Panc1 (cell line): Measurements from ENCODE around the gene BICDL2.

ENCODE experiments used
- CTCF ChIP-seq: fragments of 450-650 bp; IDR thresholded peaks from 2 replicates; pipeline ENCODE4 v1.5.1; 2017; ENCODE audit warnings: mild to moderate bottlenecking
- POLR2AphosphoS5 ChIP-seq: IDR thresholded peaks from 2 replicates; pipeline ENCODE4 v1.6.1; 2012; ENCODE audit warnings: mild to moderate bottlenecking, low read depth, low read length, moderate library complexity

GRCh38 chr16:3007059-3007956, 29.4 kb downstream of the BICDL2 start:
- TF ChIP-seq POLR2AphosphoS5 (no peak), CTCF (no peak)
